Measurements from ENCODE around the gene GRM7.

The GRM7 gene

GRCh38 chr3:7630351-7630911 lies 769.5 kb downstream of the GRM7 start:
- no peaks in the 10 kb centered on the region for H3K79me1 ChIP-seq (ENCODE audit: low read length)
- no peaks in the 10 kb centered on the region for H3K9me3 ChIP-seq (ENCODE audit: insufficient read depth, low read depth, low read length)
- H2BK5ac ChIP-seq (ENCODE audit: low read depth, low read length, poor library complexity) = no peak overlapping the region
- no peak overlapping the region for H2BK12ac ChIP-seq (ENCODE audit: low read length)
- peaks cover 2 to 12% of the 10 kb centered on the region in 2 experiments for H3K4me1 ChIP-seq (ENCODE audit: control insufficient read depth in 1 of 2, insufficient read depth in 2 of 2, low read length in 2 of 2)
- no peak overlapping the region for H2AFZ ChIP-seq (ENCODE audit: insufficient read depth, low read length, poor library complexity)
- H3K18ac ChIP-seq (ENCODE audit: low read length) = no peak overlapping the region
- DNase-seq = peak in 1 of 2 donors; percentile 48
- H3K23ac ChIP-seq (ENCODE audit: low read length) = no peak overlapping the region
- H2BK120ac ChIP-seq (ENCODE audit: insufficient read depth, low read length, poor library complexity) = no peak overlapping the region
- H3K4me2 ChIP-seq (ENCODE audit: low read length) = no peak overlapping the region
- no peak overlapping the region for H2AK5ac ChIP-seq (ENCODE audit: low read length)
- no peak overlapping the region for H3K9ac ChIP-seq (ENCODE audit: low read length)
- H4K8ac ChIP-seq (ENCODE audit: low read depth, low read length) = no peak overlapping the region
- no peaks in the 10 kb centered on the region for H3K79me2 ChIP-seq (ENCODE audit: control insufficient read depth, insufficient read depth, low read length, poor library complexity)
- no peak overlapping the region for H4K12ac ChIP-seq (ENCODE audit: low read depth, low read length)
- no CpG with 5 or more reads among the region's 4 CpGs for WGBS (ENCODE audit: extremely low coverage, insufficient coverage, insufficient read length)
- H3K14ac ChIP-seq (ENCODE audit: low read length) = no peak overlapping the region
- H3K36me3 ChIP-seq (ENCODE audit: control insufficient read depth in 1 of 2, insufficient read depth in 2 of 2, low read length in 2 of 2) = no peaks in the 10 kb centered on the region
- H3K27ac ChIP-seq (ENCODE audit: low read depth, low read length) = peak overlapping the region; percentile 3
- H3K27me3 ChIP-seq (ENCODE audit: insufficient read depth, low read length) = no peaks in the 10 kb centered on the region
- H3K4me3 ChIP-seq (ENCODE audit: low read depth, low read length) = no peak overlapping the region
- no peak overlapping the region for H4K91ac ChIP-seq (ENCODE audit: low read depth, low read length)
- no peak overlapping the region for H3K4ac ChIP-seq (ENCODE audit: low read depth, low read length)

- Histone ChIP-seq H2AK5ac (ENCODE audit: low read length) (no peak overlapping the region), H2AFZ (ENCODE audit: insufficient read depth, low read length, poor library complexity) (no peak overlapping the region), H3K18ac (ENCODE audit: low read length) (no peak overlapping the region), H3K27me3 (ENCODE audit: insufficient read depth, low read length) (no peaks in the 10 kb centered on the region), H3K9ac (ENCODE audit: low read length) (no peak overlapping the region), H4K12ac (ENCODE audit: low read depth, low read length) (no peak overlapping the region), H3K4ac (ENCODE audit: low read depth, low read length) (no peak overlapping the region), H3K4me3 (ENCODE audit: low read depth, low read length) (no peak overlapping the region), H3K27ac (ENCODE audit: low read depth, low read length) (peak overlapping the region; percentile 56), H3K9me3 (ENCODE audit: insufficient read depth, low read depth, low read length) (no peaks in the 10 kb centered on the region), H3K14ac (ENCODE audit: low read length) (no peak overlapping the region), H4K91ac (ENCODE audit: low read depth, low read length) (no peak overlapping the region), H3K36me3 (ENCODE audit: control insufficient read depth in 1 of 2, insufficient read depth in 2 of 2, low read length in 2 of 2) (no peaks in the 10 kb centered on the region), H2BK120ac (ENCODE audit: insufficient read depth, low read length, poor library complexity) (no peak overlapping the region), H3K79me2 (ENCODE audit: control insufficient read depth, insufficient read depth, low read length, poor library complexity) (no peaks in the 10 kb centered on the region), H3K4me1 (ENCODE audit: control insufficient read depth in 1 of 2, insufficient read depth in 2 of 2, low read length in 2 of 2) (peaks cover 2 to 12% of the 10 kb centered on the region in 2 experiments), H3K4me2 (ENCODE audit: low read length) (peak overlapping the region; percentile 28), H2BK12ac (ENCODE audit: low read length) (no peak overlapping the region), H3K23ac (ENCODE audit: low read length) (no peak overlapping the region), H3K79me1 (ENCODE audit: low read length) (no peaks in the 10 kb centered on the region), H2BK5ac (ENCODE audit: low read depth, low read length, poor library complexity) (no peak overlapping the region), H4K8ac (ENCODE audit: low read depth, low read length) (no peak overlapping the region)
- no peak for DNase-seq
- no CpG with 5 or more reads among the region's 4 CpGs for WGBS (ENCODE audit: extremely low coverage, insufficient coverage, insufficient read length)
These were observed 770.0 kb downstream of the GRM7 start for GRCh38 chr3:7630925-7631324.

- Histone ChIP-seq H4K8ac (ENCODE audit: low read depth, low read length) (no peak overlapping the region), H2AFZ (ENCODE audit: insufficient read depth, low read length, poor library complexity) (no peak overlapping the region)
These were observed 771.4 kb downstream of the GRM7 start for GRCh38 chr3:7632305-7632704.

GRCh38 chr3:7637694-7638093 lies 776.8 kb downstream of the GRM7 start:
- Histone ChIP-seq H4K12ac (ENCODE audit: low read depth, low read length) (no peak overlapping the region), H3K4me3 (ENCODE audit: low read depth, low read length) (no peak overlapping the region), H3K27me3 (ENCODE audit: insufficient read depth, low read length) (no peaks in the 10 kb centered on the region), H3K9ac (ENCODE audit: low read length) (no peak overlapping the region), H3K14ac (ENCODE audit: low read length) (no peak overlapping the region), H4K8ac (ENCODE audit: low read depth, low read length) (no peak overlapping the region), H4K91ac (ENCODE audit: low read depth, low read length) (no peak overlapping the region), H3K9me3 (ENCODE audit: insufficient read depth, low read depth, low read length) (no peaks in the 10 kb centered on the region), H3K79me2 (ENCODE audit: control insufficient read depth, insufficient read depth, low read length, poor library complexity) (no peaks in the 10 kb centered on the region), H2BK120ac (ENCODE audit: insufficient read depth, low read length, poor library complexity) (no peak overlapping the region), H3K79me1 (ENCODE audit: low read length) (no peaks in the 10 kb centered on the region), H3K36me3 (ENCODE audit: control insufficient read depth in 1 of 2, insufficient read depth in 2 of 2, low read length in 2 of 2) (no peaks in the 10 kb centered on the region), H2BK5ac (ENCODE audit: low read depth, low read length, poor library complexity) (no peak overlapping the region), H2AK5ac (ENCODE audit: low read length) (no peak overlapping the region), H3K4me1 (ENCODE audit: control insufficient read depth in 1 of 2, insufficient read depth in 2 of 2, low read length in 2 of 2) (no peaks in the 10 kb centered on the region), H3K18ac (ENCODE audit: low read length) (no peak overlapping the region), H3K4ac (ENCODE audit: low read depth, low read length) (no peak overlapping the region), H3K27ac (ENCODE audit: low read depth, low read length) (no peak overlapping the region), H2AFZ (ENCODE audit: insufficient read depth, low read length, poor library complexity) (no peak overlapping the region), H2BK12ac (ENCODE audit: low read length) (no peak overlapping the region), H3K23ac (ENCODE audit: low read length) (no peak overlapping the region), H3K4me2 (ENCODE audit: low read length) (no peak overlapping the region)
- no CpG with 5 or more reads among the region's 5 CpGs for WGBS (ENCODE audit: extremely low coverage, insufficient coverage, insufficient read length)
- no peak for DNase-seq

More at GRCh38 chr3:7632305-7632704, 771.4 kb downstream of the GRM7 start:
- Histone ChIP-seq H3K9ac (ENCODE audit: low read length) (no peak overlapping the region), H2BK120ac (ENCODE audit: insufficient read depth, low read length, poor library complexity) (no peak overlapping the region), H3K4me1 (ENCODE audit: control insufficient read depth in 1 of 2, insufficient read depth in 2 of 2, low read length in 2 of 2) (peaks cover 2 to 12% of the 10 kb centered on the region in 2 experiments), H3K4me3 (ENCODE audit: low read depth, low read length) (no peak overlapping the region), H3K14ac (ENCODE audit: low read length) (no peak overlapping the region), H3K27ac (ENCODE audit: low read depth, low read length) (no peak overlapping the region), H3K4me2 (ENCODE audit: low read length) (no peak overlapping the region), H3K36me3 (ENCODE audit: control insufficient read depth in 1 of 2, insufficient read depth in 2 of 2, low read length in 2 of 2) (no peaks in the 10 kb centered on the region), H3K27me3 (ENCODE audit: insufficient read depth, low read length) (no peaks in the 10 kb centered on the region), H3K4ac (ENCODE audit: low read depth, low read length) (no peak overlapping the region), H3K9me3 (ENCODE audit: insufficient read depth, low read depth, low read length) (no peaks in the 10 kb centered on the region), H2AK5ac (ENCODE audit: low read length) (no peak overlapping the region), H2BK12ac (ENCODE audit: low read length) (no peak overlapping the region), H4K91ac (ENCODE audit: low read depth, low read length) (no peak overlapping the region), H3K79me1 (ENCODE audit: low read length) (no peaks in the 10 kb centered on the region), H2BK5ac (ENCODE audit: low read depth, low read length, poor library complexity) (no peak overlapping the region), H3K79me2 (ENCODE audit: control insufficient read depth, insufficient read depth, low read length, poor library complexity) (no peaks in the 10 kb centered on the region), H3K18ac (ENCODE audit: low read length) (no peak overlapping the region), H4K12ac (ENCODE audit: low read depth, low read length) (no peak overlapping the region), H3K23ac (ENCODE audit: low read length) (no peak overlapping the region)
- DNase-seq = no peak
